HG02870 (cell line): ENCODE data around the gene CTSO.
"Not testable (repeated sequence)": the region's sequence is repeated elsewhere in the genome, so short reads cannot be mapped to it uniquely, and the experiment has no call there.

Experiments used
- ATAC-seq: cut with Tn5 transposase; IDR thresholded peaks from one replicate; pipeline ENCODE4 v1.9.1; 2021; ENCODE audit warnings: mild to moderate bottlenecking, moderate library complexity; ENCODE audit not compliant: unreplicated experiment

CTSO gene

GRCh38 chr4:155956461-155956860, 2.8 kb upstream of the CTSO start:
- ATAC-seq = no peak

- no peak for ATAC-seq
Observed at GRCh38 chr4:155954939-155955338, 1.3 kb upstream of the CTSO start.

- no peak for ATAC-seq
Observed at GRCh38 chr4:155954118-155954685, 536 bp upstream of the CTSO start.

GRCh38 chr4:155952501-155952901, 1.2 kb downstream of the CTSO start:
- ATAC-seq = no peak

- ATAC-seq = no peak
Observed at GRCh38 chr4:155950461-155950860, 3.2 kb downstream of the CTSO start.

GRCh38 chr4:155948541-155948940, 5.1 kb downstream of the CTSO start:
- ATAC-seq = no peak

- no peak for ATAC-seq
Observed at GRCh38 chr4:155946486-155946885, 7.2 kb downstream of the CTSO start.

GRCh38 chr4:155944516-155944915, 9.2 kb downstream of the CTSO start:
- ATAC-seq = no peak

GRCh38 chr4:155943605-155944291, 9.9 kb downstream of the CTSO start:
- no peak for ATAC-seq

GRCh38 chr4:155941820-155942219, 11.8 kb downstream of the CTSO start:
- ATAC-seq = no peak

- ATAC-seq = no peak
Observed at GRCh38 chr4:155941085-155941790, 12.4 kb downstream of the CTSO start.

GRCh38 chr4:155935389-155935986, 18.2 kb downstream of the CTSO start:
- no peak for ATAC-seq

- ATAC-seq = not testable (repeated sequence)
Observed at GRCh38 chr4:155934634-155935033, 19.0 kb downstream of the CTSO start.

GRCh38 chr4:155931634-155932033, 22.0 kb downstream of the CTSO start:
- no peak for ATAC-seq

- no peak for ATAC-seq
Observed at GRCh38 chr4:155930330-155930729, 23.3 kb downstream of the CTSO start.

GRCh38 chr4:155929833-155930232, 23.8 kb downstream of the CTSO start:
- no peak for ATAC-seq

GRCh38 chr4:155924637-155925036, 29.0 kb downstream of the CTSO start:
- ATAC-seq = no peak

- ATAC-seq = no peak
Observed at GRCh38 chr4:155921597-155921996, 32.1 kb downstream of the CTSO start.

GRCh38 chr4:155914782-155915181, 38.9 kb downstream of the CTSO start:
- ATAC-seq = no peak

GRCh38 chr4:155911905-155912304, 41.8 kb downstream of the CTSO start:
- ATAC-seq = no peak

GRCh38 chr4:155909615-155910226, 43.9 kb downstream of the CTSO start:
- no peak for ATAC-seq
